Measurements from ENCODE around the gene ASCC1. TPM values are rescaled to one million over a fixed set of nuclear protein-coding genes. Genes with fewer than 3 reads are reported as not detected.

The ASCC1 gene
- total RNA-seq, 1 experiment from 2014 or later = 40.2 TPM

GRCh38 chr10:72058989-72059842 is 156.9 kb downstream of the ASCC1 start:
- Histone ChIP-seq H3K4me1 (ENCODE audit: insufficient read depth, low read length, poor library complexity, severe bottlenecking) (peaks cover 9% of the 10 kb centered on the region), H3K27me3 (replicated peaks; ENCODE audit: insufficient read depth, low read depth, low read length, poor library complexity) (no peaks in the 10 kb centered on the region), H3K27ac (ENCODE audit: low read depth, low read length, poor library complexity, severe bottlenecking) (no peak overlapping the region), H3K4me3 (ENCODE audit: low read depth, low read length, poor library complexity, severe bottlenecking) (no peak overlapping the region), H3K9me3 (ENCODE audit: low read depth, low read length, poor library complexity, severe bottlenecking) (no peaks in the 10 kb centered on the region), H3K36me3 (ENCODE audit: insufficient read depth, low read length, poor library complexity, severe bottlenecking) (no peaks in the 10 kb centered on the region)
- no TSS peak for BruUV-seq (replicated peaks)
- intact Hi-C loops (cut with micrococcal nuclease; ENCODE audit: unreplicated experiment) = no loop called here
- ChIA-PET POLR2A (ENCODE audit: low non-redundant PET) (no interaction called here), CTCF (interaction anchor here (1.2 kb wide), 1 partner anchor 11 kb away, joined by 4 read pairs; no protein-coding TSS in a partner anchor)
- no peak for TF ChIP-seq CTCF (conservative IDR thresholded peaks at IDR 0.05; ENCODE audit: low read depth, low read length)
- no peak for TF ChIP-seq EZH2 (IDR thresholded peaks at IDR 0.05; ENCODE audit: borderline replicate concordance, low read depth, low read length, poor library complexity, severe bottlenecking)
- peak; percentile 32 for DNase-seq (ENCODE audit: low spot score)

GRCh38 chr10:72058347-72058898 is 157.7 kb downstream of the ASCC1 start:
- TF ChIP-seq CTCF (conservative IDR thresholded peaks at IDR 0.05; ENCODE audit: low read depth, low read length) = no peak
- no peak for TF ChIP-seq EZH2 (IDR thresholded peaks at IDR 0.05; ENCODE audit: borderline replicate concordance, low read depth, low read length, poor library complexity, severe bottlenecking)
- Histone ChIP-seq H3K9me3 (ENCODE audit: low read depth, low read length, poor library complexity, severe bottlenecking) (no peaks in the 10 kb centered on the region), H3K27me3 (replicated peaks; ENCODE audit: insufficient read depth, low read depth, low read length, poor library complexity) (no peaks in the 10 kb centered on the region), H3K4me3 (ENCODE audit: low read depth, low read length, poor library complexity, severe bottlenecking) (no peak overlapping the region), H3K4me1 (ENCODE audit: insufficient read depth, low read length, poor library complexity, severe bottlenecking) (peaks cover 9% of the 10 kb centered on the region), H3K27ac (ENCODE audit: low read depth, low read length, poor library complexity, severe bottlenecking) (no peak overlapping the region), H3K36me3 (ENCODE audit: insufficient read depth, low read length, poor library complexity, severe bottlenecking) (no peaks in the 10 kb centered on the region)
- intact Hi-C loops (cut with micrococcal nuclease; ENCODE audit: unreplicated experiment) = no loop called here
- ChIA-PET CTCF (interaction anchor here (1.2 kb wide), 1 partner anchor 10 kb away, joined by 4 read pairs; no protein-coding TSS in a partner anchor), POLR2A (ENCODE audit: low non-redundant PET) (no interaction called here)
- BruUV-seq (replicated peaks) = no TSS peak
- DNase-seq (ENCODE audit: low spot score) = no peak

GRCh38 chr10:72056932-72057751 is 158.9 kb downstream of the ASCC1 start:
- Histone ChIP-seq H3K9me3 (ENCODE audit: low read depth, low read length, poor library complexity, severe bottlenecking) (no peaks in the 10 kb centered on the region), H3K36me3 (ENCODE audit: insufficient read depth, low read length, poor library complexity, severe bottlenecking) (no peaks in the 10 kb centered on the region), H3K27me3 (replicated peaks; ENCODE audit: insufficient read depth, low read depth, low read length, poor library complexity) (no peaks in the 10 kb centered on the region), H3K4me3 (ENCODE audit: low read depth, low read length, poor library complexity, severe bottlenecking) (no peak overlapping the region), H3K27ac (ENCODE audit: low read depth, low read length, poor library complexity, severe bottlenecking) (no peak overlapping the region), H3K4me1 (ENCODE audit: insufficient read depth, low read length, poor library complexity, severe bottlenecking) (peaks cover 9% of the 10 kb centered on the region)
- POLR2A ChIA-PET (ENCODE audit: low non-redundant PET) = no interaction called here
- no peak for DNase-seq (ENCODE audit: low spot score)
- intact Hi-C loops (cut with micrococcal nuclease; ENCODE audit: unreplicated experiment) = no loop called here
- CTCF ChIA-PET = no interaction called here
- TF ChIP-seq EZH2 (IDR thresholded peaks at IDR 0.05; ENCODE audit: borderline replicate concordance, low read depth, low read length, poor library complexity, severe bottlenecking) (no peak), CTCF (conservative IDR thresholded peaks at IDR 0.05; ENCODE audit: low read depth, low read length) (no peak)
- BruUV-seq (replicated peaks) = no TSS peak
